Middle frontal gyrus (tissue), 1 donor: Measurements from ENCODE around the gene SLC7A14.

Experiments used
- DNase-seq: peaks from one replicate; pipeline ENCODE4 v3.0.0-alpha.2; 2015; ENCODE audit warnings: low spot score; ENCODE audit errors: extremely low spot score

SLC7A14 gene

DNA sequence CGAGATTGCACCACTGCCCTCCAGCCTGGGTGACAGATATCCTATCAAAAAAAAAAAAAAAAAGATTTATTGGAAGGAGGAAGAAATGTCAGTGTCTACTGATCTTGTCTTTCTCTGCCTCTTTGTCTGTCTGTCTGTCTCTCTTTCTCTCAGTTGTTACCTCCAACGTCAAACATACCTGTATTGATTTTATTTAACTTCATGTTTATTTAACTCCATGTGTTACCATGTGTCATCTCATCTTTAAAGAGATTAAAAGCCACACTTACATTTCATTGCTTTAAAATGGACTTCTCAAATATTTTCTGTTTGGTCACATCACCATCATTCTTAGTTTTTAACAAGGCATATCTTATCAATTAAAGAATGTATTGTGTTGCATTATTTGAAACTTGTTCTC is 157.8 kb downstream of the SLC7A14 start:
- no peak for DNase-seq

DNA sequence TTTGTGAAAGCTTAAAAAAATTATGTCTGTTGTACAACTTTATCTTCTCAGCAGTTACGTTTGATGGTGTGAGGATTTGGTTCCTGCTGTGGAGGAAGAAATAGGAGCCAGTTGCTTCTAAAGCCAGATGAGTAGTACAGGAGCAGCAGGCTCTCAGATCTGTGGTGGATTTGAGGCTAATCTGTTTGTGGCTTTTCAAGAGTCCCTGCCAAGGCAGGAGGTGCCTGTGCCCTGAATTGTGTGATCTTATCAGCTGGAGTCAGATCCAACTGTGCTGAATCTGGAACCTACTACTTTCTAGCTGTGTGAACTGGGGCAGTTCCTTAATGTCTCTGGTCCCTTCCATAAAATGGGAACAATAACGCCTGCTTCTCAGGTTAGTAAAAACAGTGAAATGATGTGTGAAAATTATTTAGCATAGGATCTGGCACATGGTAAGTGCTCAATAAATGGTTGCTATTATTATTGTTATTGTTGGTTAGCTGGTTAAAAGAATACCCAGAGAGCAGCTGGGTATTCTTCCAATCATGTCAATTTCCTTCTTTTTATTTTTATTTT is 159.6 kb downstream of the SLC7A14 start:
- DNase-seq, result no peak

DNA sequence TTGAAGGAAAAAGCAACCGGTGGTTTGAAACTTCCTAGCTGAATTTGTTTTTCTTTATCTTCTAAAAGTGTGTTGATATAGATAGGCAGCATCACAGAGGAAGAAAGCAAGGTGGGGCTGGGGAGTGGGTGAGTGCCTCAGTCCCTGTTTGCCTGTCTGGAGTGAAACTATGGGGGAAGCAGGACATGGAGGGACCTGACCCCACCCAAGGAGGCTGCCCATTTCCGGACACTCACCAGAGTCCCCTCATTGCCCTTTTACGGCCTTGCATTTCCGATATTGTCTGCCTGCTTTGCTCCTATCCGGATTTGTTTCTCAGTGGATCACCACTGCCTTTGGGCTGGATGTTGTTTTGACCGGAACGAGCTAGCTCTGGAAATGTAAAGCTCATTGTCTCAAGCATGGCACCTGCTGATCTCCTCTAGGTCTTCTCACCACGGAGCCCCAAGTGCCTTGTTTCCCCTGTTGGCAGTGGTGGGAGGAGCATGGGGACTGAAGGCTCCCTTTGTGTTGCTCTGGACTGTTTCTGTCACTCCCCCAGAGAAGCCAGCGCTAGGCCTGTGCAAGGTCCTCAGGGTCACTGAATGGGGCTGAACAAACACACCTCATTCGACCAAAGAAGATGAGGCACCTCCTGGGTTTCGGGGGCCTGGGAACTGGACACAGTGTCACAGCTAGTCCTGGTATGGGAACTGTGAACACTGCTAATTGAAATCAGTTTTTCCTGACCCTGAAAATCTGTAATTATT is 160.2 kb downstream of the SLC7A14 start:
- peak; percentile 76 for DNase-seq

DNA sequence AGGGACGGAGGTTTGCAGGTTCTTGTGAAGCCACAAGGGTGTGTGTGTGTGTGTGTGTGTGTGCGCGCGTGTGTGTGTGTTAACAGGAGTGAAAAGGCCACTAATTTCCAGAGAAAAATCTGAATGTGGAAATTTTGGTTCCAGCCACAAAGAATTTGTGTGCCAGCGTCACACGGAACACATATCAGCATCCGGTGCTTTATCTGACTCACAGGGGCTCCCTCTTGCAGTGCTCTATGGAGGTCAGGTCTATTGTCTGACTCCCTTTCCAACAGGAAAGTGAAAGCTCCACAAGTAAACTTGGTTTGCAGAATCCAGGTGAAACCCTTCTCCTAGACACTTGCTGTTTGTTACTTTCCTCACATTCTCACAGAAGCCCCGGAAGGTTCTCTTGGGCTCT is 161.0 kb downstream of the SLC7A14 start:
- no peak for DNase-seq

DNA sequence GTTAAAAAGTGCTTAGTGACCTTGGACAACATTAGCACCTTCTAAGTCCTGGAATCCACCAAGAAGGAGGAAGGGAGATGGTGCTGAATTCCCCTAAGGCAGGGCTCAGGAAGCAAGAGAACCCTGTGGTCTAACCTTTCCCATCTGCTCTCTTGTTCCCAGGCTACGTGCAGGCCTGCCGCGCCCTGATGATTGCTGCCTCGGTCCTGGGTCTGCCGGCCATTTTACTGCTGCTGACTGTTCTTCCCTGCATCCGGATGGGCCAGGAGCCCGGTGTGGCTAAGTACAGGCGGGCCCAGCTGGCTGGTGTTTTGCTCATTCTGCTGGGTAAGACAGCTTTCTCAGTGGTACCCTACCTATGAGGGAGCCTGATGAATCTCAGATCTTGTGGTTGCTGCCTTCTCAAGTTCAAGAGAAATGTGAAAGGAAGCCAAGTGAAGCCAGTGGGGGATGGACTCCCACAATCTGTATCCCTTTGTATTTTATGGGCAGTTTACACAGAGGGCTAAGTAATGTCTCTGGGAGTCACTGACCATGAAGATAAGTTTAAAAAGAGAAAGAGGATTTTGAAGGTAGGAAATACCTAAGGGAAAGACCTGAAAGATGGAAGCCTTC is 162.8 kb downstream of the SLC7A14 start:
- DNase-seq, result no peak

DNA sequence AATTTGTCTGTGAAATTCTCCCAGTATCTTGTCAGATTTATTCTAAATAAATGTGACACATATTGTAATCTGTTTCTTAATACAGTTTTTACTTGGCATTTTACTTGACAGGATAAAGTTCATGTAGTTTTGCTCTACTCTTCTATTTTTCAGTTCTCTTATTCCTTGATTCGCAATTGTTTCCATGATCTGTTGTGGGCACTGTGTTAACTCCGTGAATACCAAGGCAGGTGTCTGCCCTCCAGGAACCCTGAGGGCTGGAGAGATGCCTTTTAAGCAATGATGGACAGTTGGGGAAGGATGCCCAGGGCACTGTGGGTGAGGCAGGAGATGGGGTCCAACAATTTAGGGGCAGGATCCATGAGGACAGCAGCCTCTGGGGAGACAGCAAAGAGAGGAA is 164.1 kb downstream of the SLC7A14 start:
- no peak for DNase-seq

DNA sequence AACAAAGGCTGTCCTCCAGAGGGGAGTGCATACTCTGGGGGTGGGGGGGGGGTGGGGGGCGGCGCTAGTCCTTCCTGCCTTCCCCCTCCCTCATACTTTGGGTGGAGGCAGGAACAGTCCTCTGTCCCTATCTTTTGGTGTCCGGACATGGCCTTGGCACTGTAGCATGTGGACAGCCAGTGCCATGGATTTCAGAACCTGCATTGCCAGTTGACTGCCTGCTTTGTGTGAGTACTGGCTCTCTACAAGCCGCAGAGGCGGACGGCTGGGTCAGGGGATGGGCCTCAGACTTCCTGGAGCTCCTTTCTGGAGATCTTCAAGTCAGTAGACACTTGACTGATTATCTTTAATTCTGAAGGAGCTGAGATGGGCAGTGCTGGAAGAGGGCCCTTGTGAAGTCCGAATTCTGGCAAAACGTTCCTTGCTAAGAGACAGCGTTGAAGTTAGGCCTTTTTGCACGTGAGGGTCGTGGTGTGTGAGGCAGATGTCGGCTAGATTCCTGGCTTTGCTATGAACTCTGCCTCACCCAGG is 164.7 kb downstream of the SLC7A14 start:
- no peak for DNase-seq

DNA sequence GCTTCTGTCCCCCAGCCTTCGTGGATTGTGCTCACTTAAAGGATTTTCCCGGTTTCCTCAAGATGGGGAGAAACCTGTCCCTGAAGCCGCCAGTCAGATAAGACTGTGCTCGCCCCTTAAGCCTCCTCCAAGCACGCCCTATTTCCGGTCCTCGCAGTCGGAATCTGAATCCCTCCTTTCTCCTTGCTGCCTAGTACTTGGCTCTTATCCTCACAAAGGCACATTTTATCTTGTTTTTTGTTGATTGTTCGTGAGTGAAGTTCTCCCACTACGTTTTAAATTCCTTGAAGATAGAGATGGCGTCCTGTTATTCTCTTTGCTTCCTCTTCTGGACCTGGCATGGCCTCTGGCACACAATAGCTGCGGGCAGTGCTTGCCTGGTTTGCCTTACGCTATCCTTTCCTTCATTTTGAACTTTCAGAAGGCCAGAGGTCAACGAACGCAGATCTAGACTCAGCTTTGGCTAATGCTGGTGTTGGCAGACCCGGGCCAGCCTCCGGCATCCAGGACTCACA is 165.5 kb downstream of the SLC7A14 start:
- no peak for DNase-seq

DNA sequence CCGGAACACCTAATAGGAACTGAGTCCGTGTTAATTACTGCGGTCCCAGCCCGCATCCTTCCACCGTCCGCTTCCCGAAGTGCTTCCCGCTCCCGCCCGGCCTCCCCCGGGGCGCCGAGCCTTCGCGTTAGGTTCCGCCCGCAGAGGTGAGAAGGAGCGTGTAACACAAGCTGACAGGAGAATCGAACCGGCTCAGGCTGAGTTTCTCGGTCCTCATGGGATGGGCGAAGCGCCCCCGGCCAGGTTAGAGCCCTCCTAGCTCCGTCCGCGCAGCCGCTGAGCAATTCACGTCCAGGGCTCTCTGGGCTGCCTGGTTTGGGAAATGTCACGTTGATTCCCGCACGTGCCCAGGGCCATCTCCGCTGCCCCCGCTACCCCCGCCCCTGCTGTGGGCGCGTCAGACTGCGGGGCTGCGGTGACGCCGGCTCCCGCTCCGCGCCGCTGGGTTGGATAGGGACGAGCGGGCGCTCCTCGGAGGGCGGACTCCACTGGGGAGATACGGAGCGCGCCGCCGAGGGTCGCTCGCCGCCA is 166.3 kb downstream of the SLC7A14 start:
- no peak for DNase-seq

DNA sequence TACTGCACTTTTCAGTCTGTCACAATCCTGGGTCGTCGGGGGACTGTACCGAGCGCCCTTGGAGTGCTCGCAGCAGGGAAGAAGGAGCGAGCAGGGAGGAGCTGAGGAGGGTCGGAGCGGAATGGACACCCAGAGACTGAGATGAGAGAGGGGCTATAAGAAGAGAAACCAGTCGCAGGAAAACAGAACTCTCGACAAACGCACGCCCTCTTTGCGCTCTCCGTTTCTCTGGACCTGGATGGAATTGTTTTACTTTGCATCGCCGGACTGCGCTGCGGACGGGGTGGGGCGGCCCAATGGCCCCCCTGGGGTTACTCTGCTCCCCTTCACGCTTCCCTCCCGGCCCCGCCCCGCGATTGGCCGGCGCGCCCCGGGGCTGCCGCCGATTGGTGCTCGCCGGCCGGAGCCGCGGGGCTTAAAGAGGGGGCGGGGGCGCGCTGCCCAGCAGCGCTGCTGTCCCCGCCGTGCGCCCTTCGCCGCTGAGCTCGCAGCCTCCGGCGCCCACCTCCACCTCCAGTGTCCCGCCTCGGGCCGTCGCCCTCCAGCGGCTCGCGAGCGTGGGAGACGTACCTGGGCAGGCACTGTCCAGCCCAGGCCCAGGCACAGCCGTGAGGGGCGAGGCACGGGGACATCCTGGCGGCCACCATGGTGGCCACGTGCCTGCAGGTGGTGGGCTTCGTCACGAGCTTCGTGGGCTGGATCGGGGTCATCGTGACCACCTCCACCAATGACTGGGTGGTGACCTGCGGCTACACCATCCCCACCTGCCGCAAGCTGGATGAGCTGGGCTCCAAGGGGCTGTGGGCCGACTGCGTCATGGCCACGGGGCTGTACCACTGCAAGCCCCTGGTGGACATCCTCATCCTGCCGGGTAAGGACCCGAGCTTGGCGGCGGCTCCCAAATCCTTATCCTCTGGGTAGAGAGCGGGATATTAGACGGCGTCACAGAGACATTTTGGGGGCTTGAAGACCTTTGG is 167.2 kb downstream of the SLC7A14 start, which contains the start of gene CLDN11:
CLDN11 (plus strand) TSS at position 447 of the 977 bp plus-strand sequence; CDS start at position 646, 199 bp downstream.
- peak; percentile 65 for DNase-seq

DNA sequence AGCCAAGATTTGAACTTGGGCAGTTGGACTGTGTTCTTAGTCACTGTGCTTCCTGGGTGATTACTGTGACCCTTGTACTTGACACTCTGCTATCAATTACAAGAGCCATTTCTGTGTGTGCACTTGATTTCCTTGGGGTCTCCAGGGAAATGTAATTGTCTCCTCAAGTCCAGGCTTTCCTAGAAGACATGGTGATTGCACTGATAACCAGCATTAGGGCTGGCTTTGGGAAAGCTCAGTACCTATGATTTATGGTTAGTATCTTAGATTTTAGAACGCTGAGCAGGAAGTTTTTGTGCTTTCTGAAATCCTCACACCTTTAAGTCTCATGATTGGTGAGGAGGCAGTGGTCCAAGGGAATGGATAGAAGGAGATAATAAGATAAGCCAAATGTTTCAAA is 168.8 kb downstream of the SLC7A14 start:
- no peak for DNase-seq

DNA sequence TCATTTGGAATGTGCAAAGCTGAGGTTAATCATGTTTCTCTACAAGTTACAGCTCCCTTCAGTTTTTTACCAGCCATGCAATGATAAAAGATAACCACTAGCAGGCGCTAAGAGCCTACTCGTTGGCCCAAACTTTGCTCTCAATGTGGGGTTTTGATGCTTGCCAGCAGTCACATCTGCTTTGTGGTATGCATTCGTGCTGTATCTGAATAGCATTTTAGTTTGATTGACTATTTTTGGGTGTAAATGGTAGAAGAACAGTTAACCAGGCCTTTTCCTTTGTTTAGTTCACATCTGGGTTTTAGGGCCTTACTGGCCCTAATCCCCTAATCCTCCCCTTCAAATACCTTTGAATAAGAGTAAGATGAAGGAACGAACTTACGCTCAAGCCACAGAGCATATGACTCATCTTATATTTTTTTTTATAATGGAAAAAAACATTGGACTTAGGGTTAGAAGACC is 171.6 kb downstream of the SLC7A14 start:
- peak; percentile 59 for DNase-seq

DNA sequence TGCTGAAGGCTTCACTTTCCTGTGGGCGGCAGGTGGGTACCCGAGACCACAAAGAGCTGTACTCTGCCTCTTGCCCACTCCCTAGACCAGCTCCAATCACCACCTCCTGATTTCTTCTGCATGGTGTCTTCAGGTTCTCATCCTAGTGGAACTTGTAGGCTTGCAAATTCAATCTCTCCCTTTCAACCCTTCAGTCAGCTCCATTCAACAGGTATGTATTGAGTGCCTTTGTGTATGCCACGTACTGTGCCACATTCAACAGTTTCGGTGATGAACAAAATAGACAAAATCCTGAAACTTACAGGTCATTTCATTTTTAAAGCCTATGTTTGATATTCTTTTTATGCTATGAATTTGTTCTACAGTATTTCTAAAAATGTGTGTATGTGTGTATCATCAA is 172.6 kb downstream of the SLC7A14 start:
- DNase-seq, result no peak

DNA sequence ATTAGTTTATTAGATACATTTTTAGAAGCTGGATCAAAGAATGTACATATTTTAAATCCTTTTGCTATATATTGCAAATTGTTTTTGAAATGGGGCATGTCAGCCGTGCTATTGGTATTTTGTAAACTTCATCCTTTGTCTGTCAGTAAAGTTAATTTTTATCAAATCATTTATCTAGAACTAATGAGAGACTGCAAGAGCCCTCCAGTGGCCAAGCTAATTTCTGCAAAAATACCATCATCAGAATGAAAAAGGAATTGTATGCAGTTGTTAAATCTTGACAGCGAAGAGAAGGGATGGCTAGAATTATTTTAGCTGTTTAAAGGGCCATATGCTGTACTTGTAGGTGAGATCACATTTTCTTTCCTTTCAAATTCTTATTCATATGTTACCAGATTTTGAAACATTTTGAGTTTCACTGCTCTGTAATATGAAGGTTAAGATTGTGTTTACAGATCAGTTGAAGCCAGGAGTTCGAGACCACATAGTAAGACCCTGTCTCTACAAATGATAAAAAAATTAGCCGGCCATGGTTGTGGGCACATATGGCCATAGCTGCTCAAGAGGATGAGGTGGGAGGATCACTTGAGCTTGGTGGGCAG is 175.3 kb downstream of the SLC7A14 start:
- no peak for DNase-seq
